BJ (cell line): ENCODE results near the gene R3HDM2. TPM values are rescaled to one million over a fixed set of nuclear protein-coding genes. Genes with fewer than 3 reads are reported as not detected.

ENCODE experiments used
- CTCF ChIA-PET: fragments of 350-600 bp; formaldehyde crosslinking; extraction: SDS; loops from one replicate; lab custom pipeline; 2021; ENCODE audit warnings: antibody characterized with exemption, inconsistent platforms; lab: Yijun Ruan, JAX
- POLR2A ChIA-PET: fragments of 300-600 bp; sonication (Branson Sonifier 250); formaldehyde crosslinking; extraction: SDS; loops from one replicate; lab custom pipeline; 2021; ENCODE audit warnings: antibody characterized with exemption; lab: Charles Lee
- DNase-seq: peaks from one replicate; pipeline ENCODE4 v3.0.0-alpha.2; 2011; ENCODE audit warnings: low read depth
- H3K27me3 ChIP-seq: 2 replicates; pipeline ENCODE4 v1.6.0; 2011; ENCODE audit warnings: low read length; ENCODE audit not compliant: control insufficient read depth, insufficient read depth
- H3K36me3 ChIP-seq: 2 replicates; pipeline ENCODE4 v1.5.1; 2011; ENCODE audit warnings: low read length; ENCODE audit not compliant: control insufficient read depth, insufficient read depth
- H3K4me3 ChIP-seq: 2 replicates; pipeline ENCODE4 v1.5.1; 2011; ENCODE audit warnings: low read depth, mild to moderate bottlenecking, control low read depth, low read length
- CTCF ChIP-seq: IDR thresholded peaks from 2 replicates; pipeline ENCODE4 v1.5.1; 2011; ENCODE audit warnings: low read depth, mild to moderate bottlenecking, control low read depth, inconsistent platforms, low read length, moderate library complexity; ENCODE audit not compliant: insufficient read depth
- polyA plus RNA-seq: library from polyadenylated mRNA; depleted of rRNA; stranded (reverse); fragments of >200 nt; gene quantifications from 2 replicates; pipeline ENCODE4 v1.2.3, GENCODE V29; 2011

Gene R3HDM2
- polyA plus RNA-seq, 1 experiment = 27.4 TPM

DNA sequence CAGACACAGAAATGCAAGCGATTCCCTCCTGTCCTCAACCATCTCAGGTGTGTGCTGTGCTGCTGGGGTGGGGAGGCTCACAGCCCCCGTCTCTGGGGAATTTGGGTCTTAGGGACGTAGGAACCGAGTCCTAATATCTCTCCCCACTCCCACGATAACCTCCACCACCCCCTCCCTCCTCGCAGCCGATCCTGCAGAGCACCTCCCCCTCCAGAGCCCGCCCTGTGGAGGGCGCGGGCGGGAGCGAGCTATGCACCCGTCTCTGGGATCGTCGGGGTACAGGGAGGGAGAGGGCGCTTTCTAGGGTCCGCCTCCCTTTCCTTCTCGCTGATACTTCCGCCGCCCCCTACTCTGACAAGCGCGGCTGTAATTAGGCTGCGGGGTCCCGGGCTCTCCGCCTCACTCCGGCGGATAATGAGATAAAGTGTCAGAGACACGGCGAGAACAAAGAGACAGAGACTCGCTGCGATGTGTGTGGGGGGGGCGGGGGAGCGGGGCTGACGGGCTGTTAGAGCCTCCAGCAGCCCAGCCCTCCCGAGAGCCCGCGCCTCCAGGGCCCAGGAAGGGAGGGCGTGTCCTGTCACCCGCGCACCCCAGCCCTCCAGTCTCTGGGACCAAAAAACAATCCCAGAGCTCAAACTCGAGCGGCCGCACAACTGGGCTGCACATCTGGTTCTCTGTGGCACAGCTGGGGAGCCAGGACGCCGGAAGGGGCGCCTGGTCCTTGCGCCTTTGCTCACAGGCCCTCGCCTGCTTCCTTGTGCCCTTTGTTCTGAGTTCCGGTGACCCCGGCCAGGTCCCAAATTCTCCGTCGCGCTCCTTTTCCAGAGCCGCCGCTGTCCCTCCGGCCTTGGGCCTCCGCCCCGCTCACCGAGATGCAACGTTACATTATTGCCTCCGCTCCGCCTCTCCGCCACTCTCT, 192.7 kb downstream of the R3HDM2 start:
- TF ChIP-seq CTCF = peak; percentile 6; the same call in 1 of the 2 replicates
- no peak for DNase-seq
- Histone ChIP-seq H3K4me3 (peak overlapping the region; percentile 18; the same call in 1 of the 2 replicates), H3K27me3 (no peaks in the 10 kb centered on the region; the same call in 1 of the 2 replicates), H3K36me3 (peaks cover 24% of the 10 kb centered on the region)
- ChIA-PET POLR2A (interaction anchor here (1.0 to 1.5 kb wide), 2 partner anchors 8 to 9 kb away, joined by 5 read pairs; partner anchors contain the start of gene SHMT2), CTCF (interaction anchor here (1.0 to 14.1 kb wide), 18 partner anchors 9 to 229 kb away, joined by 3 to 334 read pairs (median 5); partner anchors contain the start of genes INHBE, NXPH4, SHMT2 and STAC3)

GRCh38 chr12:57237596-57237931, 193.3 kb downstream of the R3HDM2 start:
- Histone ChIP-seq H3K27me3 (no peaks in the 10 kb centered on the region; the same call in 1 of the 2 replicates), H3K36me3 (peaks cover 30% of the 10 kb centered on the region), H3K4me3 (no peak overlapping the region)
- ChIA-PET CTCF (interaction anchor here (1.0 to 14.1 kb wide), 6 partner anchors 9 to 216 kb away, joined by 3 to 334 read pairs (median 38); partner anchors contain the start of genes INHBE, NXPH4 and SHMT2), POLR2A (interaction anchor here (1.5 kb wide), 1 partner anchor 8 kb away, joined by 5 read pairs; the partner anchor contains the start of gene SHMT2)
- no peak for DNase-seq
- no peak for TF ChIP-seq CTCF

- CTCF ChIA-PET = interaction anchor here (0.8 to 14.1 kb wide), 4 partner anchors 9 to 125 kb away, joined by 3 to 334 read pairs (median 128); partner anchors contain the start of genes NXPH4 and SHMT2
- Histone ChIP-seq H3K4me3 (no peak overlapping the region), H3K36me3 (peaks cover 35% of the 10 kb centered on the region), H3K27me3 (no peaks in the 10 kb centered on the region; the same call in 1 of the 2 replicates)
- TF ChIP-seq CTCF = no peak
- no peak for DNase-seq
- POLR2A ChIA-PET = interaction anchor here (1.5 kb wide), 1 partner anchor 7 kb away, joined by 5 read pairs; the partner anchor contains the start of gene SHMT2
Observed at GRCh38 chr12:57236925-57237595, 193.8 kb downstream of the R3HDM2 start.

- POLR2A ChIA-PET = interaction anchor here (1.5 kb wide), 1 partner anchor 7 kb away, joined by 5 read pairs; the partner anchor contains the start of gene SHMT2
- H3K27me3 ChIP-seq = no peaks in the 10 kb centered on the region
- no peak for TF ChIP-seq CTCF
- CTCF ChIA-PET = interaction anchor here (0.8 to 14.1 kb wide), 3 partner anchors 8 to 124 kb away, joined by 3 to 334 read pairs (median 235); partner anchors contain the start of genes NXPH4 and SHMT2
- peaks cover 42% of the 10 kb centered on the region for H3K36me3 ChIP-seq
- DNase-seq = no peak
- no peak overlapping the region for H3K4me3 ChIP-seq
Observed at GRCh38 chr12:57236201-57236924, 194.5 kb downstream of the R3HDM2 start.
